K562 (cell line): ENCODE results near the gene TTN. TPM values are rescaled to one million over a fixed set of nuclear protein-coding genes. Genes with fewer than 3 reads are reported as not detected.

ENCODE experiments used
- BCL6 ChIP-seq: fragments of 250-450 bp; sonication (Bioruptor Pico); IDR thresholded peaks from 2 replicates; pipeline ENCODE4 v1.4.0; 2020
- CTCFL ChIP-seq: IDR thresholded peaks from 2 replicates; pipeline ENCODE4 v1.6.1; 2011; ENCODE audit warnings: borderline replicate concordance, low read depth, mild to moderate bottlenecking, moderate library complexity, low read length; ENCODE audit not compliant: insufficient read depth, poor library complexity, severe bottlenecking
- CUX1 ChIP-seq: fragments of 200-800 bp; sonication (Bioruptor generic); IDR thresholded peaks from 2 replicates; pipeline ENCODE4 v1.6.1; 2016; ENCODE audit warnings: missing genetic modification characterization, missing compliant biosample characterization
- DDX20 ChIP-seq: fragments of 450-650 bp; IDR thresholded peaks from 2 replicates; pipeline ENCODE4 v1.6.1; 2016; ENCODE audit warnings: missing genetic modification characterization, low read depth, mild to moderate bottlenecking, missing compliant biosample characterization, moderate library complexity
- RFX5 ChIP-seq: IDR thresholded peaks from 2 replicates; pipeline ENCODE4 v1.6.1; 2011; ENCODE audit warnings: low read depth, mild to moderate bottlenecking, improper control_type of control experiment, low read length
- TOE1 ChIP-seq, 2 experiments: fragments of 450-650 bp in 1 of 2; sonication (generic) in 1 of 2; formaldehyde crosslinking in 1 of 2; IDR thresholded peaks; 2 replicates each; pipeline versions ENCODE4 v1.7.1 to v1.8.0; 2016 to 2022; ENCODE audit warnings: borderline replicate concordance in 2 of 2, mild to moderate bottlenecking in 2 of 2, antibody characterized with exemption in 1 of 2, inconsistent platforms in 1 of 2, low read depth in 1 of 2, missing genetic modification reagents in 1 of 2, moderate library complexity in 1 of 2
- polyA plus RNA-seq, 8 experiments: library from polyadenylated mRNA; depleted of rRNA in 4 of 8; stranded (reverse) in 5 of 8; unstranded in 3 of 8; fragments of >200 nt; fragmentation: Nextera tagmentation in 2 of 8; fragmentation: Illumina TruSeq in 1 of 8; extraction: Ambion mirVana in 2 of 8; extraction: Trizol in 1 of 8; gene quantifications; 2 replicates each; pipeline versions ENCODE4 v1.2.1 to v1.2.3, GENCODE V29; 2011 to 2014; ENCODE audit warnings: inconsistent platforms in 1 of 8, missing spikeins in 1 of 8
- total RNA-seq, 7 experiments: library from RNA; depleted of rRNA in 6 of 7; stranded (reverse); fragments of >200 nt in 6 of 7; fragmentation: Illumina TruSeq in 2 of 7; extraction: Trizol in 2 of 7; gene quantifications; 2 replicates each; pipeline versions ENCODE4 v1.2.1 to v1.2.3, GENCODE V29; 2011 to 2021; ENCODE audit warnings: low replicate concordance in 1 of 7
- TF ChIP-seq, protein P1 (sequence below): fragments of 150-350 bp; IDR thresholded peaks from 2 replicates; pipeline ENCODE4 v1.6.1; 2014; ENCODE audit warnings: low read depth, mild to moderate bottlenecking, low read length, borderline replicate concordance

Gene TTN
- total and polyA plus RNA-seq, 9 of the 15 experiments (the other 6 are each of a cell fraction or from before 2014, with no cell fraction given), result under 0.01 to 0.20 (median 0.04) TPM; not detected in 1

- TF ChIP-seq RFX5 (no peak), DDX20 (tag) (no peak), CTCFL (no peak), CUX1 (CRISPR knock-in tag) (no peak), BCL6 (no peak), TOE1 (IDR thresholded peaks at IDR 0.05; ENCODE audit: borderline replicate concordance) (no peak), TOE1 (CRISPR knock-in tag; IDR thresholded peaks at IDR 0.05; ENCODE audit: borderline replicate concordance, low read depth) (no peak)
- TF ChIP-seq, protein P1, sequence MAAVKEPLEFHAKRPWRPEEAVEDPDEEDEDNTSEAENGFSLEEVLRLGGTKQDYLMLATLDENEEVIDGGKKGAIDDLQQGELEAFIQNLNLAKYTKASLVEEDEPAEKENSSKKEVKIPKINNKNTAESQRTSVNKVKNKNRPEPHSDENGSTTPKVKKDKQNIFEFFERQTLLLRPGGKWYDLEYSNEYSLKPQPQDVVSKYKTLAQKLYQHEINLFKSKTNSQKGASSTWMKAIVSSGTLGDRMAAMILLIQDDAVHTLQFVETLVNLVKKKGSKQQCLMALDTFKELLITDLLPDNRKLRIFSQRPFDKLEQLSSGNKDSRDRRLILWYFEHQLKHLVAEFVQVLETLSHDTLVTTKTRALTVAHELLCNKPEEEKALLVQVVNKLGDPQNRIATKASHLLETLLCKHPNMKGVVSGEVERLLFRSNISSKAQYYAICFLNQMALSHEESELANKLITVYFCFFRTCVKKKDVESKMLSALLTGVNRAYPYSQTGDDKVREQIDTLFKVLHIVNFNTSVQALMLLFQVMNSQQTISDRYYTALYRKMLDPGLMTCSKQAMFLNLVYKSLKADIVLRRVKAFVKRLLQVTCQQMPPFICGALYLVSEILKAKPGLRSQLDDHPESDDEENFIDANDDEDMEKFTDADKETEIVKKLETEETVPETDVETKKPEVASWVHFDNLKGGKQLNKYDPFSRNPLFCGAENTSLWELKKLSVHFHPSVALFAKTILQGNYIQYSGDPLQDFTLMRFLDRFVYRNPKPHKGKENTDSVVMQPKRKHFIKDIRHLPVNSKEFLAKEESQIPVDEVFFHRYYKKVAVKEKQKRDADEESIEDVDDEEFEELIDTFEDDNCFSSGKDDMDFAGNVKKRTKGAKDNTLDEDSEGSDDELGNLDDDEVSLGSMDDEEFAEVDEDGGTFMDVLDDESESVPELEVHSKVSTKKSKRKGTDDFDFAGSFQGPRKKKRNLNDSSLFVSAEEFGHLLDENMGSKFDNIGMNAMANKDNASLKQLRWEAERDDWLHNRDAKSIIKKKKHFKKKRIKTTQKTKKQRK, result no peak
These were observed 84.9 kb downstream of the TTN start (continued) for GRCh38 chr2:178722296-178722695.
